Measurements from ENCODE around the gene TOPAZ1.

TOPAZ1 gene

GRCh38 chr3:44241706-44242105 is at the start of gene TOPAZ1:
TOPAZ1 (plus strand) TSS chr3:44241886; CDS start chr3:44242054, 168 bp downstream.
- no peak for DNase-seq

GRCh38 chr3:44198284-44199269 is 43.1 kb upstream of the TOPAZ1 start:
- peak; percentile 84 for DNase-seq

GRCh38 chr3:44206261-44206660 is 35.4 kb upstream of the TOPAZ1 start:
- DNase-seq = no peak

GRCh38 chr3:44206862-44207652 is 34.6 kb upstream of the TOPAZ1 start:
- DNase-seq = no peak

- no peak for DNase-seq
Measured at GRCh38 chr3:44208086-44208485, 33.6 kb upstream of the TOPAZ1 start.

- DNase-seq = no peak
Measured at GRCh38 chr3:44208568-44208967, 33.1 kb upstream of the TOPAZ1 start.

GRCh38 chr3:44210967-44211366 is 30.7 kb upstream of the TOPAZ1 start:
- no peak for DNase-seq

GRCh38 chr3:44222337-44222736 is 19.3 kb upstream of the TOPAZ1 start:
- no peak for DNase-seq

- DNase-seq = no peak
Measured at GRCh38 chr3:44223299-44223698, 18.4 kb upstream of the TOPAZ1 start.

- DNase-seq = no peak
Measured at GRCh38 chr3:44224131-44224530, 17.6 kb upstream of the TOPAZ1 start.

- no peak for DNase-seq
Measured at GRCh38 chr3:44226573-44226972, 15.1 kb upstream of the TOPAZ1 start.

GRCh38 chr3:44227632-44228031 is 14.1 kb upstream of the TOPAZ1 start:
- peak; percentile 22 for DNase-seq

GRCh38 chr3:44228900-44229299 is 12.8 kb upstream of the TOPAZ1 start:
- peak; percentile 45 for DNase-seq

GRCh38 chr3:44232407-44232806 is 9.3 kb upstream of the TOPAZ1 start:
- DNase-seq = peak; percentile 26

GRCh38 chr3:44234648-44235268 is 6.9 kb upstream of the TOPAZ1 start:
- no peak for DNase-seq

GRCh38 chr3:44235604-44236484 is 5.8 kb upstream of the TOPAZ1 start:
- peak; percentile 87 for DNase-seq

- no peak for DNase-seq
Measured at GRCh38 chr3:44236485-44236908, 5.2 kb upstream of the TOPAZ1 start.

GRCh38 chr3:44237161-44237560 is 4.5 kb upstream of the TOPAZ1 start:
- no peak for DNase-seq

GRCh38 chr3:44237665-44238064 is 4.0 kb upstream of the TOPAZ1 start:
- DNase-seq = no peak

GRCh38 chr3:44238889-44239288 is 2.8 kb upstream of the TOPAZ1 start:
- no peak for DNase-seq

GRCh38 chr3:44240061-44240460 is 1.6 kb upstream of the TOPAZ1 start:
- DNase-seq = no peak

GRCh38 chr3:44242721-44243120 is 1.0 kb downstream of the TOPAZ1 start:
- no peak for DNase-seq
